ENCODE measurements around the gene DUSP28. TPM values are rescaled to one million over a fixed set of nuclear protein-coding genes. Genes with fewer than 3 reads are reported as not detected.

DUSP28 gene
- total and polyA plus RNA-seq, 2 of the 8 experiments (the other 6 are each of a cell fraction or from before 2014, with no cell fraction given), result 2.1 to 2.3 TPM

- no peak for TF ChIP-seq CHD7 (IDR thresholded peaks at IDR 0.05; ENCODE audit: insufficient replicate concordance, low read length)
These were observed 28.0 kb downstream of the DUSP28 start (continued) for GRCh38 chr2:240588006-240588655.

Measured in H1 (cell line).